CD4-positive, alpha-beta memory T cell (primary cell): ENCODE measurements around the gene SAMSN1. TPM values are rescaled to one million over a fixed set of nuclear protein-coding genes. Genes with fewer than 3 reads are reported as not detected.
A peak's percentile ranks its signal among the peaks of the same experiment; 100 is the strongest.
"Not testable (repeated sequence)": the region's sequence is repeated elsewhere in the genome, so short reads cannot be mapped to it uniquely, and the experiment has no call there.

Experiments
- CTCF ChIA-PET: fragments of 350-600 bp; sonication (Branson Sonifier 250); formaldehyde crosslinking; loops from one replicate; lab custom pipeline; 2021; ENCODE audit warnings: inconsistent platforms; ENCODE audit not compliant: partially characterized antibody; lab: Charles Lee
- POLR2A ChIA-PET: fragments of 350-600 bp; sonication (Branson Sonifier 250); formaldehyde crosslinking; loops from one replicate; lab custom pipeline; 2021; ENCODE audit not compliant: partially characterized antibody; lab: Charles Lee
- DNase-seq, 5 donors: peaks; one replicate each; pipeline versions ENCODE4 v3.0.0 to v3.0.0-alpha.2; 2020 to 2022; ENCODE audit warnings: mixed read lengths in 1 of 5
- H3K27ac ChIP-seq: one replicate; pipeline ENCODE4 v1.7.0; 2013; ENCODE audit warnings: low read depth, low read length
- H3K27me3 ChIP-seq: 2 replicates; pipeline ENCODE4 v1.7.0; 2013; ENCODE audit warnings: mild to moderate bottlenecking, low read length, moderate library complexity; ENCODE audit not compliant: insufficient read depth
- H3K36me3 ChIP-seq: 2 replicates; pipeline ENCODE4 v1.7.0; 2013; ENCODE audit warnings: mild to moderate bottlenecking, low read length, moderate library complexity; ENCODE audit not compliant: insufficient read depth
- H3K4me1 ChIP-seq: 2 replicates; pipeline ENCODE4 v1.7.0; 2013; ENCODE audit warnings: mild to moderate bottlenecking, low read length, moderate library complexity; ENCODE audit not compliant: insufficient read depth
- H3K4me3 ChIP-seq, 2 donors: one replicate each; pipeline ENCODE4 v1.7.0; 2013; ENCODE audit warnings: low read length in 2 of 2, mild to moderate bottlenecking in 1 of 2
- H3K9me3 ChIP-seq, 2 donors: one replicate each; pipeline ENCODE4 v1.7.0; 2013; ENCODE audit warnings: low read length in 2 of 2, control low read depth in 1 of 2; ENCODE audit not compliant: control insufficient read depth in 1 of 2
- H3K27ac Mint-ChIP-seq, 7 donors: one replicate each; pipeline ENCODE4 v1.8.0; 2020 to 2021; ENCODE audit warnings: mixed read lengths in 7 of 7, mild to moderate bottlenecking in 6 of 7, inconsistent platforms in 3 of 7, moderate library complexity in 3 of 7
- H3K27me3 Mint-ChIP-seq, 2 donors: one replicate each; pipeline ENCODE4 v1.8.0; 2020 to 2021; ENCODE audit warnings: mixed read lengths in 2 of 2
- H3K36me3 Mint-ChIP-seq, 2 donors: one replicate each; pipeline ENCODE4 v1.8.0; 2020 to 2021; ENCODE audit warnings: mixed read lengths in 2 of 2, inconsistent platforms in 1 of 2, mild to moderate bottlenecking in 1 of 2
- H3K4me1 Mint-ChIP-seq, 4 donors: one replicate each; pipeline ENCODE4 v1.8.0; 2020 to 2021; ENCODE audit warnings: mixed read lengths in 4 of 4, mild to moderate bottlenecking in 1 of 4
- H3K4me3 Mint-ChIP-seq, 8 donors: one replicate each; pipeline ENCODE4 v1.8.0; 2020 to 2021; ENCODE audit warnings: mixed read lengths in 8 of 8, mild to moderate bottlenecking in 7 of 8, moderate library complexity in 6 of 8, inconsistent platforms in 3 of 8
- H3K9me3 Mint-ChIP-seq, 8 donors: one replicate each; pipeline ENCODE4 v1.8.0; 2020 to 2021; ENCODE audit warnings: mixed read lengths in 8 of 8, mild to moderate bottlenecking in 5 of 8, inconsistent platforms in 3 of 8, moderate library complexity in 1 of 8
- intact Hi-C: fragments of 100-400 bp; cut with micrococcal nuclease; formaldehyde crosslinking; loops from one replicate; pipeline ENCODE4 v1.15.1; 2023
- polyA plus RNA-seq, 2 donors: library from polyadenylated mRNA; unstranded; fragments of 300-500 nt; fragmentation: Illumina TruSeq; gene quantifications; one replicate each; pipeline ENCODE4 v1.2.3, GENCODE V29; 2021
- total RNA-seq, 2 experiments: library from RNA; stranded (reverse); gene quantifications; one replicate each; pipeline ENCODE4 v1.2.3, GENCODE V29; 2021

The SAMSN1 gene
- total and polyA plus RNA-seq, 4 experiments from 2014 or later: 50.8 to 59.5 (median 57.1) TPM

DNA sequence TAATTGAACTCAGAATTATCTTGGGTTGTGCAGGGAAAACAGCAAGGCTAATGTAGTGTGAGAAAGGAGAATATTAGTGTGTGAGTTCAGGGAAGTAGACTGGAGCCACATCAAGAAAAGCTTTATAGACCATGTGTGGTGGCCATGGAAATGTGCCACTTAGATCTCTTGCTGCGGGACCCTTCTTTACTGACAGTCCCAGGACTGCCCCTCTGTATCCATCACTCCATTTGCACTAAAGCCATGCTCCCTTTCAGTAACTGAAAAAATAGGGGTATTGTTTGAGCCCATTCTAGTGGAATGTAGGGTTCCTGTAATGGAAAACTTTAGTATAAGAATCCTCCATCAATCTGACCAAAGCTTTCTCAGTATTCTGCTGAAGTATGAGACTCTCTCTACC, 32.3 kb downstream of the SAMSN1 start:
- Histone ChIP-seq H3K36me3 (peaks cover 28% of the 10 kb centered on the region), H3K27me3 (no peaks in the 10 kb centered on the region), H3K4me3 (no peak overlapping the region), H3K4me1 (peaks cover 6% of the 10 kb centered on the region), H3K27ac (no peak overlapping the region), H3K9me3 (no peaks in the 10 kb centered on the region)
- POLR2A ChIA-PET: no interaction called here
- intact Hi-C loops: no loop called here
- Mint-ChIP-seq H3K36me3 (peaks cover 86 to 88% of the 10 kb centered on the region in 2 donors), H3K4me1 (peaks cover 22 to 49% (median 33%) of the 10 kb centered on the region in 4 donors), H3K4me3 (peak overlapping the region in 1 of 8 donors; percentile 1), H3K27ac (peak overlapping the region in 4 of 7 donors; percentile 49 to 65 (median 61)), H3K27me3 (no peaks in the 10 kb centered on the region), H3K9me3 (peaks cover 0 to 7% (median 0%) of the 10 kb centered on the region in 8 donors)
- CTCF ChIA-PET: interaction anchor here (1.3 kb wide), 1 partner anchor 114 kb away, joined by 3 read pairs; no protein-coding TSS in a partner anchor
- DNase-seq: no peak

DNA sequence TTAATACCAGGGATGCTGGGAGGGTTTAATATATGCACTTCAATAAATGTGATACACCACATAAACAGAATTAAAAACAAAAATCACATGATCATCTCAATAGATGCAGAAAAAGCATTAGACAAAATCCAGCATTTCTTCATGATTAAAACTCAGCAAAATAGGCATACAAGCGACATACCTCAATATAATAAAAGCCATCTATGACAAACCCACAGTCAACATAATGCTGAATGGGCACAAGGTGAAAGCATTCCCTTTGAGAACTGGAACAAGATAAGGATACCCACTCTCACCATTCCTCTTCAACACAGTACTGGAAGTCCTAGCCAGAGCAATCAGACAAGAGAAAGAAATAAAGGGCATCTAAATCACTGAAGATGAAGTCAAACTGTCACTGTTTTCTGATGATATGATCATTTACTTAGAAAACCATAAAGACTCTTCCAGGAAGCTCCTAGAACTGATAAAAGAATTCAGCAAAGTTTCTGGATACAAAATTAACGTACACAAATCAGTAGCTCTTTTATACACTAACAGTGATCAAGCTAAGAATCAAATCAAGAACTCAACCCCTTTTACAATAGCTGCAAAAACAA, 39.2 kb downstream of the SAMSN1 start:
- H3K27me3 ChIP-seq, H3K27me3 Mint-ChIP-seq, H3K9me3 Mint-ChIP-seq, H3K9me3 ChIP-seq, intact Hi-C loops, H3K27ac ChIP-seq, H3K4me3 ChIP-seq, DNase-seq: not testable (repeated sequence)
- ChIA-PET POLR2A (interaction anchor here (1.4 kb wide), 1 partner anchor 10 kb away, joined by 4 read pairs; no protein-coding TSS in a partner anchor), CTCF (interaction anchor here (0.7 to 2.0 kb wide), 2 partner anchors 48 to 228 kb away, joined by 3 to 7 read pairs; no protein-coding TSS in a partner anchor)
- Mint-ChIP-seq H3K27ac (peak overlapping the region in 4 of 7 donors; percentile 14 to 70 (median 45)), H3K36me3 (peaks cover 94 to 97% of the 10 kb centered on the region in 2 donors), H3K4me1 (peaks cover 50 to 70% (median 62%) of the 10 kb centered on the region in 4 donors), H3K4me3 (peak overlapping the region in 2 of 8 donors; percentile 9 to 50)
- H3K4me1 ChIP-seq: peaks cover 15% of the 10 kb centered on the region
- H3K36me3 ChIP-seq: peaks cover 30% of the 10 kb centered on the region

DNA sequence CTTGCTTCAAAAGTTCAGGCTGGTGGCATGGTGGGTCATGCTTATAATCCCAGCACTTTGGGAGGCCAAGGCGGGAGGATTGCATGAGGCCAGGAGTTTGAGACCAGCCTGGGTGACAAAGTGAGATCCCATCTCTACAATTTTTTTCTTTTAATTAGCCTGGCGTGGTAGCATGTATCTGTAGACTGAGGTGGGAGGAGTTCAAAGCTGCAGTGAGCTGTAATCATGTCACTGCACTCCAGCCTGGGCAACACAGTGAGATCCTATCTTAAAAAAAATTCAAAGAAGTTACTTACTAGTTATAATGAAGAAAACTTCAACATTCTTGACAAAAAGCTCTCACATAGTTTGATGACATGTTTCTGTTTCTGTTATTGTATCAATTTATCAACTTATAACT, 45.2 kb downstream of the SAMSN1 start:
- Mint-ChIP-seq H3K9me3 (no peaks in the 10 kb centered on the region), H3K4me1 (peaks cover 24 to 31% (median 29%) of the 10 kb centered on the region in 4 donors), H3K4me3 (no peak overlapping the region), H3K36me3 (peaks cover 88 to 89% of the 10 kb centered on the region in 2 donors), H3K27ac (peak overlapping the region in 3 of 7 donors; percentile 25 to 43 (median 35)), H3K27me3 (no peaks in the 10 kb centered on the region)
- Histone ChIP-seq H3K9me3 (no peaks in the 10 kb centered on the region), H3K27me3 (no peaks in the 10 kb centered on the region), H3K36me3 (peaks cover 53% of the 10 kb centered on the region), H3K27ac (no peak overlapping the region), H3K4me3 (no peak overlapping the region), H3K4me1 (peaks cover 8% of the 10 kb centered on the region)
- CTCF ChIA-PET: no interaction called here
- intact Hi-C loops: no loop called here
- DNase-seq: no peak
- POLR2A ChIA-PET: no interaction called here

DNA sequence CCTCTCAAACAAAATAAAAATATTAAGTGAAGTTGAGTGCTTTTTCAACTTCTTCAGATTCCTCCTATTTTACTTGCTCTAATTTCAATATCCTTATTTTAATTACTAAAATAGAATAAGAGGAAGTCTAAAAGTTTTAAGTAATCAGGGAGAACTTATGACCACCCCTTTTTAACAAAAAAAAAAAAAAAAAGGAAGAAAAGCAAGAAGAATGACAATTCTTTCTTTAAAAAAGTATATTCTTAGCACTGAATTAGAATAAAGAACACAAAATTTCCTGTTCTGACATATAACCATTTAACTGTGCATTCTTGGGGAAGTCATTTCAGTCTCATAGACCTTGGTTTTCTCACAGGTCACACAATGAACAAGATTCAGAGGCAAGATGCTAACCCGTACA, 46.8 kb downstream of the SAMSN1 start:
- Mint-ChIP-seq H3K4me1 (peaks cover 11 to 16% (median 14%) of the 10 kb centered on the region in 4 donors), H3K4me3 (no peak overlapping the region), H3K27me3 (no peaks in the 10 kb centered on the region), H3K36me3 (peaks cover 88 to 89% of the 10 kb centered on the region in 2 donors), H3K9me3 (peaks cover 0 to 4% (median 0%) of the 10 kb centered on the region in 8 donors), H3K27ac (peak overlapping the region in 1 of 7 donors; percentile 18)
- ChIA-PET POLR2A (no interaction called here), CTCF (no interaction called here)
- Histone ChIP-seq H3K27me3 (no peaks in the 10 kb centered on the region), H3K27ac (no peak overlapping the region), H3K36me3 (peaks cover 58% of the 10 kb centered on the region), H3K4me3 (no peak overlapping the region), H3K9me3 (no peaks in the 10 kb centered on the region), H3K4me1 (no peaks in the 10 kb centered on the region)
- DNase-seq: no peak
- intact Hi-C loops: no loop called here

DNA sequence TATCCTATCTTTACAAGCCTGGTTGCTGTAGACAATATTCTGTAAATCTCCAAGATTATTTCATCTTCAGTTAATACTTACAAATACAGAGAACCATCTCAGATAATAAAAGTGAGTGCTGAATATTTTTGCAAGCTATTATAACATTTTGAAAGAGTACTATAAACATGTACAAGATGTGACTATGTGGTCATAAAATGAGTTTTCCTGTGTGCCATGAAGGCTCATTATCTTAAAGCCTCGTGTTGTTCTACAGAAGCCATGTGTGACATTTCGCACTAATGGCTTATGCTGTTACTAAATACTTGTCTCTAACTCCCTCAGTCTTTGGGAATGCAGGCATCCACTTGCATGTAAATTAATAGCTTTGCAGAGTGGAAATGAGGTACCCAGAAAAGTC, 48.3 kb downstream of the SAMSN1 start:
- no peaks in the 10 kb centered on the region for H3K9me3 ChIP-seq
- ChIA-PET CTCF (interaction anchor here (0.6 kb wide), 1 partner anchor 47 kb away, joined by 3 read pairs; no protein-coding TSS in a partner anchor), POLR2A (no interaction called here)
- Mint-ChIP-seq H3K27ac (peak overlapping the region in 1 of 7 donors; percentile 4), H3K4me3 (no peak overlapping the region), H3K27me3 (no peaks in the 10 kb centered on the region), H3K4me1 (peaks cover 11 to 19% (median 14%) of the 10 kb centered on the region in 4 donors), H3K36me3 (peaks cover 87% of the 10 kb centered on the region in 2 donors), H3K9me3 (peaks cover 0 to 4% (median 0%) of the 10 kb centered on the region in 8 donors)
- no peak overlapping the region for H3K27ac ChIP-seq
- H3K36me3 ChIP-seq: peaks cover 50% of the 10 kb centered on the region
- no peak overlapping the region for H3K4me3 ChIP-seq
- H3K4me1 ChIP-seq: peaks cover 2% of the 10 kb centered on the region
- intact Hi-C loops: no loop called here
- H3K27me3 ChIP-seq: no peaks in the 10 kb centered on the region
- no peak for DNase-seq

DNA sequence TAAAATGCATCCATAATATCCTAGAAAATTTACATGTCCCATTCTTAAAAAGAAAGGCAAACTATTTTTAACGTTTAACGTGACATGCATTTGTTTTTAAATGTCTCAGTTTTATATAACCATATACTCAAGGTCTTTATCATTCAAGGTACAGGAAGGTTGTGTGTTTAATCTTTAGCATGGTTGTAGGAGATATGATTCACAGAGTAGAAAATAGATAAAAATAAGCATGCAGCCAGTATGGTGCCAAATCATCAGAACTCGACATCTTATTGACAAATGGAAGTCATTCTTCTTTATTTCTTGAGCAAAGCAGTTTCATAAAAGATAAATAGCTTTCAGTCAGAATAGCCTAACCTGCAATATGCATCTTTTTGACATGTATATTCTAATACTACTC, 51.0 kb downstream of the SAMSN1 start:
- no peak overlapping the region for H3K4me3 ChIP-seq
- peaks cover 0 to 4% (median 0%) of the 10 kb centered on the region in 8 donors for H3K9me3 Mint-ChIP-seq
- CTCF ChIA-PET: no interaction called here
- peak overlapping the region in 3 of 7 donors; percentile 16 to 57 (median 27) for H3K27ac Mint-ChIP-seq
- no peak for DNase-seq
- H3K9me3 ChIP-seq: no peaks in the 10 kb centered on the region
- intact Hi-C loops: no loop called here
- no peak overlapping the region for H3K4me3 Mint-ChIP-seq
- H3K27ac ChIP-seq: no peak overlapping the region
- H3K4me1 Mint-ChIP-seq: peaks cover 16 to 32% (median 21%) of the 10 kb centered on the region in 4 donors
- peaks cover 13% of the 10 kb centered on the region for H3K4me1 ChIP-seq
- POLR2A ChIA-PET: no interaction called here
- H3K36me3 Mint-ChIP-seq: peaks cover 68% of the 10 kb centered on the region in 2 donors
- peaks cover 32% of the 10 kb centered on the region for H3K36me3 ChIP-seq
- H3K27me3 Mint-ChIP-seq: no peaks in the 10 kb centered on the region
- no peaks in the 10 kb centered on the region for H3K27me3 ChIP-seq

DNA sequence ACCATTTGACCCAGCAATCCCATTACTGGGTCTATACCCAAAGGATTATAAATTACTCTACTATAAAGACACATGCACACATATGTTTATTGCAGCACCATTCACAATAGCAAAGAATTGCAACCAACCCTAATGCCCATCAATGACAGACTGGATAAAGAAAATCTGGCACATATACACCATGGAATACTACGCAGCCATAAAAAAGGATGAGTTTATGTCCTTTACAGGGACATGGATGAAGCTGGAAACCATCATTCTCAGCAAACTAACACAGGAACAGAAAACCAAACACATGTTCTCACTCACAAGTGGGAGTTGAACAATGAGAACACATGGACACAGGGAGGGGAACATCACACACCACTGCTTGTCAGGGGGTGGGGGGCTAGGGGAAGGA, 51.9 kb downstream of the SAMSN1 start:
- H3K9me3 ChIP-seq, POLR2A ChIA-PET, H3K27ac ChIP-seq, DNase-seq, H3K27me3 ChIP-seq, H3K4me3 ChIP-seq, H3K27me3 Mint-ChIP-seq, H3K4me3 Mint-ChIP-seq, H3K9me3 Mint-ChIP-seq, CTCF ChIA-PET: not testable (repeated sequence)
- Mint-ChIP-seq H3K36me3 (peaks cover 60 to 61% of the 10 kb centered on the region in 2 donors), H3K4me1 (peaks cover 16 to 32% (median 19%) of the 10 kb centered on the region in 4 donors), H3K27ac (peak overlapping the region in 5 of 7 donors; percentile 7 to 88 (median 71))
- intact Hi-C loops: loop anchor here (5.0 kb wide), 1 partner anchor 108 kb away; no protein-coding TSS in a partner anchor
- Histone ChIP-seq H3K4me1 (peaks cover 13% of the 10 kb centered on the region), H3K36me3 (peaks cover 31% of the 10 kb centered on the region)
